ENCODE results near the gene AUTS2.

AUTS2 gene

DNA sequence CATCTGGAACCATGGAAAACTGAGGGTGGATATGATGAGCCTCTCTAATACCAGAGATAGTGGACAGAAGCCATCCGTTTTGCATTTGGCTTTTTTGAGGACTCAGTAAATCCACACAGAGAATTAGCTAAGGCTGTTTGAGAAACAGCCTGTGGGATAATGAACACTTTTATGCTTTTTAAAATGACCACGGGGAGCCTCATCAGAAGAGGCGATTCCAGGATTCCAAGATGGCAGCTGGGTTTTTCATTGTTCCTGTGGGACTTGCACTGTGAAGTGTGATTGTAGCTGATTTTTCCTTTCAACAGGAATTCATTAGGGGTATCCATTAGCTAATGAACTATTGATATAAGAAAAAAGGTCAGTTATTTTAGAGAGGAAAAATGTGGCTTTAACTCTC is 353.2 kb downstream of the AUTS2 start:
- POLR2A ChIA-PET: no interaction called here
- CTCF ChIA-PET: no interaction called here
- TF ChIP-seq, protein P1, sequence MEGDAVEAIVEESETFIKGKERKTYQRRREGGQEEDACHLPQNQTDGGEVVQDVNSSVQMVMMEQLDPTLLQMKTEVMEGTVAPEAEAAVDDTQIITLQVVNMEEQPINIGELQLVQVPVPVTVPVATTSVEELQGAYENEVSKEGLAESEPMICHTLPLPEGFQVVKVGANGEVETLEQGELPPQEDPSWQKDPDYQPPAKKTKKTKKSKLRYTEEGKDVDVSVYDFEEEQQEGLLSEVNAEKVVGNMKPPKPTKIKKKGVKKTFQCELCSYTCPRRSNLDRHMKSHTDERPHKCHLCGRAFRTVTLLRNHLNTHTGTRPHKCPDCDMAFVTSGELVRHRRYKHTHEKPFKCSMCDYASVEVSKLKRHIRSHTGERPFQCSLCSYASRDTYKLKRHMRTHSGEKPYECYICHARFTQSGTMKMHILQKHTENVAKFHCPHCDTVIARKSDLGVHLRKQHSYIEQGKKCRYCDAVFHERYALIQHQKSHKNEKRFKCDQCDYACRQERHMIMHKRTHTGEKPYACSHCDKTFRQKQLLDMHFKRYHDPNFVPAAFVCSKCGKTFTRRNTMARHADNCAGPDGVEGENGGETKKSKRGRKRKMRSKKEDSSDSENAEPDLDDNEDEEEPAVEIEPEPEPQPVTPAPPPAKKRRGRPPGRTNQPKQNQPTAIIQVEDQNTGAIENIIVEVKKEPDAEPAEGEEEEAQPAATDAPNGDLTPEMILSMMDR (IDR thresholded peaks at IDR 0.05; ENCODE audit: insufficient read depth, low read length, missing control alignments): no peak
- no peak for DNase-seq (ENCODE audit: low read depth, low spot score)
- H3K4me3 ChIP-seq (ENCODE audit: low read depth, low read length): no peak overlapping the region

DNA sequence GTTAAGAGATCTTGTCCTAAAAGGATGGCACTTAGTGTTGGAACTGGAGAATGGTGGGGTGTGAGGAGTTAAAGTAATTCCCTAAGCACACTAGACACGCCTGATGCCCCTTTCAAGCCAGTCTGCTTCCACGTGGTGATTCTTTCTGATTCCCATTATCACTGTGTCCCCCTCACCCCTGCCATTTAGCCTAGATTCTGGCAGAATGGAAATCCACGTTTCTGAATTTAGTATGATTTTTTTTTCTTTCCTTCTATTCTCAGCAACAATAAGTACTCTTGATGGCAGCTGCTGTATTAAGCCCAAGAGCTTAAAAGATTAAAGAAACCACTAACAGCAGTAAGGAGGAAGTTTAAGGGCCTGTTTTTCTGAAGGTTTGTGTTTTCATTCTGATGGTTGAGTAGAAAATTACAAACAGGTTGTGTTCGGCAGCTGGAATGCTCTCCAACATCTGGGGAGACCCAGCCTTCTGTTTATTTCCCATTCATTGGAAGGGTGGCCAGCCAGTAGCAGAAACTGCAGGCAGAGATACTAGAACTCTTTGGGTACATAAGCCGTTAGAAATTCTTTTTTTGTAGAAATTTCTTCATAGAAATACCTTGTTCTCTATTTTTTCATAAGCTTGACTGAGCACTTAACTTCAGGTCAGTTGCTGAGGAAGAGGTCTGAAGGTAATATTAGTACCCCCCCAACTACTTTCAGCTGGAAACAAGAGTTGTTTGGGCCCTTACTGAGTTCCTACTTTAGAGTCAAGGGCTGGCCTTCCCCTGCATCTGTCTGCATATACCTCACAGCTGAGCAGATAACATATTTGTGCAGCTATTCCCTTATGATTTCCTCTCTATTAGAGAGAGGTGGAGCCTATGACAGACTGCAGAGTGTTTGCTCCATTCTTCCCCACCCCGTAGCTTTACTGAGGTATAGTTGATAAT is 355.1 kb downstream of the AUTS2 start:
- H3K4me3 ChIP-seq (ENCODE audit: low read depth, low read length): no peak overlapping the region
- TF ChIP-seq, protein P1 (IDR thresholded peaks at IDR 0.05; ENCODE audit: insufficient read depth, low read length, missing control alignments): no peak
- no peak for DNase-seq (ENCODE audit: low read depth, low spot score)
- ChIA-PET POLR2A (no interaction called here), CTCF (interaction anchor here (0.7 to 2.1 kb wide), 3 partner anchors 21 to 745 kb away, joined by 3 to 8 read pairs (median 5); no protein-coding TSS in a partner anchor)

DNA sequence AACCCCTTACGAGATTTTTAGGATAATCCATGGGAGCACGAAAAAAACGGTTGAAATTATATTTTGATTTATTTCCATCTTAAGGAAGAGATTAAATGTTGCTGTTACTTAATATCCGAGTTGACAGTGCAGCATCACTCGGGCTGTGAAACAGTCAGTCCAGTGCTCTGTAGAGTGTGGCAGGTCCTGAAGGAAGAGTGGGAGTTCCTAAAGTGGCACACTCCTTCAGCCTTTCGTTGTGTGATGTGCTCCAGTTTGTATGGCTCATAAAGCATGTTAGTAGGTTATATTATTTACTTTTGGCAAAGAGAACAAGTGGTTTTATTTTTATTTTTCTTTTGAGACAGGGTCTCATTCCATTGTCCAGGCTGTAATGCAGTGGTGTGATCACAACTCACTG is 358.3 kb downstream of the AUTS2 start:
- TF ChIP-seq, protein P1 (IDR thresholded peaks at IDR 0.05; ENCODE audit: insufficient read depth, low read length, missing control alignments): no peak
- H3K4me3 ChIP-seq (ENCODE audit: low read depth, low read length): no peak overlapping the region
- ChIA-PET CTCF (interaction anchor here (0.7 to 1.3 kb wide), 3 partner anchors 9 to 86 kb away, joined by 3 to 4 read pairs (median 3); no protein-coding TSS in a partner anchor), POLR2A (no interaction called here)
- DNase-seq (ENCODE audit: low read depth, low spot score): no peak

DNA sequence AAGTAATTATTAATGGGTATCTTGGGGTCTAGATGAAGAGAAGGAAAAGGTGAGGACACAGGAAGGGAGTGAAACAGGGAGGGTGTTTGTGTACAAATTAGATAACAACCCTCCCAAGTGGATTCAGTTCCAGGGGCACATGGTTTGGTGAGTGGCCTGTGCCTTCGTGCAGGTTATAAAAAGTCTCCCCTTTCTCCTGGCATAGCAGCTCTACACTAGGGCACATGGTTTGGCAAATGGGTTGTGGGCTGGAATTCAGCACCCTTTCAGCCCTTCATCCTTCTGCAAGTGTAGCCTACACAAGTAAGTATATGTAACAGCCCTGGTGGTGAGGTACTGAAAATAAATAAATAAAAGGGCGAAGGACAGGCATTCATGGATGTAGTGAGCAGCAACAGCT is 359.4 kb downstream of the AUTS2 start:
- POLR2A ChIA-PET: no interaction called here
- DNase-seq (ENCODE audit: low read depth, low spot score): no peak
- H3K4me3 ChIP-seq (ENCODE audit: low read depth, low read length): no peak overlapping the region
- TF ChIP-seq, protein P1 (IDR thresholded peaks at IDR 0.05; ENCODE audit: insufficient read depth, low read length, missing control alignments): no peak
- CTCF ChIA-PET: interaction anchor here (1.2 kb wide), 2 partner anchors 85 to 205 kb away, joined by 3 read pairs; no protein-coding TSS in a partner anchor

DNA sequence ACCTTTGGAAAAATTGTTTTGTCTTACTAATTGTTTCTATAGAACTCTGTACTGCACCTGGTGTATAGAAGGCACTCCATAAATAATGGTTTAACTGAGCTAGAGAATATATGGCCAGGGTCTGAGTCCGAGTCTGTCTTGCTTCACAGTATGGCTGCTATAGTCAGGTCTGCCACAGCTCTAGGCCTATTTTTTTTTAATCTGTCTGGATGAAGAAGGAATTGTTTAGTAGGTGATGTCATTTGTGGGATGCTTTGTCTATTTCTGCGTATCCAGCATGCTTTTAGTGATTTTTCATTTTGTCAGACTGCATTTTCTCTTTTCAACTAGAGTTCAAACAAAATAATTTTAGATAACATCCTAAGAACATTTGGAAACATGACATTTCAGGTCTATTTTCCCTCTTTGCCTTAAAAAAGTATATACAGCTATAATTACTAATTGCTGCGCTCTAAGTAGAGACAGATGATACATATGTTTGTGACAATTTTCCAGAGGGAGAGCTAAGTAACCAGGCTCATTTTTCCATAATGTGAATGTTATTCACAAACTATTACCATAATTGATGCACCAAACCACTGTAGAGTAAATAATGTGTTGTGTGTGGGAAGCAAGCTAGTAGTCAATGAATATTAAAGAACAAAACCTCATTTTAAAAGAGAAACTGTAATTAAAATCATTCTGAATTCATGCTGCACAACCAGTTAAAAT is 361.7 kb downstream of the AUTS2 start:
- POLR2A ChIA-PET: no interaction called here
- no peak overlapping the region for H3K4me3 ChIP-seq (ENCODE audit: low read depth, low read length)
- CTCF ChIA-PET: interaction anchor here (0.7 to 1.4 kb wide), 3 partner anchors 27 to 842 kb away, joined by 3 to 4 read pairs (median 4); no protein-coding TSS in a partner anchor
- DNase-seq (ENCODE audit: low read depth, low spot score): no peak
- TF ChIP-seq, protein P1 (IDR thresholded peaks at IDR 0.05; ENCODE audit: insufficient read depth, low read length, missing control alignments): no peak

DNA sequence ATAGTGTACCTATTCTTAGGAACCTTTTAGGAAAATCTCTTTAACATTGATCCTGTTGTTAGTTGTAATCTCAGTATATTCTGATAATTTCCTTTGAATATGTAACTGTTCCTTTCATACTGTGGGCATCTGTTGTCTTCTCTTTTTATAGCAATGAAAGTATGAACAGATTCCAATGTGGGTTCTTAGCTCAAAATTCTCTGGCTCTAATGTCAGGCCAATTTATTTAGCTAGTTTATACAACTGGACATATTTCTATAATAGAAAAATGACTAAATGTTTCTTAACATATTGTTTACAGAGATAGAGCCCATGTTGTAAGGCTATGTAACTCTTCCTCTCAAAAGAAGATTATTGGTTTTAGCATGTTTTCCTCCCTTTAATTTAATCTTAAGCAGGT is 363.2 kb downstream of the AUTS2 start:
- ChIA-PET POLR2A (no interaction called here), CTCF (interaction anchor here (1.2 kb wide), 1 partner anchor 81 kb away, joined by 4 read pairs; no protein-coding TSS in a partner anchor)
- TF ChIP-seq, protein P1 (IDR thresholded peaks at IDR 0.05; ENCODE audit: insufficient read depth, low read length, missing control alignments): no peak
- DNase-seq (ENCODE audit: low read depth, low spot score): no peak
- no peak overlapping the region for H3K4me3 ChIP-seq (ENCODE audit: low read depth, low read length)
